Erythroblast (primary cell): Measurements from ENCODE around the gene ZRANB1.
A peak's percentile ranks its signal among the peaks of the same experiment; 100 is the strongest.
"Not testable (repeated sequence)": the region's sequence is repeated elsewhere in the genome, so short reads cannot be mapped to it uniquely, and the experiment has no call there.

Experiments
- DNase-seq, 2 experiments: peaks; one replicate each; lab custom pipeline; 2025; lab: John Stamatoyannopoulos, UW
- GATA1 ChIP-seq: IDR thresholded peaks from 2 replicates; pipeline ENCODE4 v1.6.1; 2011; ENCODE audit warnings: low read depth, mild to moderate bottlenecking, control low read depth, low read length, moderate library complexity
- POLR2A ChIP-seq: IDR thresholded peaks from 2 replicates; pipeline ENCODE4 v1.6.1; 2011; ENCODE audit warnings: mild to moderate bottlenecking, low read length

Gene ZRANB1

DNA sequence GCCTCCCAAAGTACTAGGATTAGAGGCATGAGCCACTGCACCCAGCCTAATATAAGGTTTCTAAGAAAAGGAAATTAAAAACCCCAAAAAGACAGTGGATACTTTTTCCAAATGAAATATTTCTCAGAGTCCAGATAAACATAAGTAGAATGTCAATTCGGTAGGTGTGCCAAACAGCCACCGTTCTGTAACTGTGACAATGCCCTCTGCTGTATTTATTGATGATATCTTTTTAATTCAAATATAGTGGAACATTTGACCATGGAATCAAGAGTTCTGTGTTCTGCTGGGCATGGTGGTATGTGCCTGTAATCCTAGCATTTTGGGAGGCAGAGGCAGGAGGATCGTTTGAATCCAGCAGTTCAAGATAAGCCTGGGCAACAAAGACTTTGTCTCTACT lies 28.8 kb upstream of the ZRANB1 start:
- TF ChIP-seq GATA1 = no peak
- no peak for TF ChIP-seq POLR2A
- no peak for DNase-seq

DNA sequence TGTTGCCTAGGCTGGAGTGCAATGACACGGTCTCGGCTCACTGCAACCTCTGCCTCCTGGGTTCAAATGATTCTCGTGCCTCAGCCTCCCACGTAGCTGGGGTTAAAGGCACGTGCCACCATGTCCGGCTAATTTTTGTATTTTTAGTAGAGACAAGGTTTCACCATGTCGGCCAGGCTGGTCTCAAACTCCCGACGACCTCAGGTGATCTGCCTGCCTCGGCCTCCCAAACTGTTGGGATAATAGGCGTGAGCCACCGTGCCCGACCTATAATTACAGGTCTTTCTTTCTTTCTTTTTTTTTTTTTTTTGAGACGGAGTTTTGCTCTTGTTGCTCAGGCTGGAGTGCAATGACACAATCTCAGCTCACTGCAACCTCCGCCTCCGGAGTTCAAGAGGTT lies 27.5 kb upstream of the ZRANB1 start:
- DNase-seq = not testable (repeated sequence)

DNA sequence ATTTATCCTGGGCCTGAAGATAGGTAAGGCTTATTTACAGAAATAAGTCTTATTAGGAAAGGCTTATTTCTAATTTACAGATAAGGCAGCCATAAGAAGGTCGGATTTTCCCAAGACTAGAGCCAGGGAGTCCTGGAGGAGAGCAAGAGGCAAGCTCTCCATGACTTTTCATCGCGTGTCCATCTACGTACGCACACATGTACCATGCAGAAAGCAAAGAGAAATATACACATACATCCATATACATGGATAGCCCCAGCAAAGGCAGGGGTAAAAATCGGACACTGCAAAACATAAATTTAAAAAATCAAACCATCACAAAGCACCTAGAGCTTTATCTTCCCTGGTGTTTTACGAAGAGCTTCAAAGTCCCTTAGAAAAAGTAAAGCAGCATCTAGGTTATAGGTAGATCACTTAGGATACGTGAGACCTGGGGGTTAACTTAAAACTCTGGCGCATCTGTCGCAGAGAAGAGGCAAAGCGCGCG lies 25.8 kb upstream of the ZRANB1 start:
- TF ChIP-seq POLR2A (no peak), GATA1 (no peak)
- DNase-seq = peak; percentile 59 to 73

DNA sequence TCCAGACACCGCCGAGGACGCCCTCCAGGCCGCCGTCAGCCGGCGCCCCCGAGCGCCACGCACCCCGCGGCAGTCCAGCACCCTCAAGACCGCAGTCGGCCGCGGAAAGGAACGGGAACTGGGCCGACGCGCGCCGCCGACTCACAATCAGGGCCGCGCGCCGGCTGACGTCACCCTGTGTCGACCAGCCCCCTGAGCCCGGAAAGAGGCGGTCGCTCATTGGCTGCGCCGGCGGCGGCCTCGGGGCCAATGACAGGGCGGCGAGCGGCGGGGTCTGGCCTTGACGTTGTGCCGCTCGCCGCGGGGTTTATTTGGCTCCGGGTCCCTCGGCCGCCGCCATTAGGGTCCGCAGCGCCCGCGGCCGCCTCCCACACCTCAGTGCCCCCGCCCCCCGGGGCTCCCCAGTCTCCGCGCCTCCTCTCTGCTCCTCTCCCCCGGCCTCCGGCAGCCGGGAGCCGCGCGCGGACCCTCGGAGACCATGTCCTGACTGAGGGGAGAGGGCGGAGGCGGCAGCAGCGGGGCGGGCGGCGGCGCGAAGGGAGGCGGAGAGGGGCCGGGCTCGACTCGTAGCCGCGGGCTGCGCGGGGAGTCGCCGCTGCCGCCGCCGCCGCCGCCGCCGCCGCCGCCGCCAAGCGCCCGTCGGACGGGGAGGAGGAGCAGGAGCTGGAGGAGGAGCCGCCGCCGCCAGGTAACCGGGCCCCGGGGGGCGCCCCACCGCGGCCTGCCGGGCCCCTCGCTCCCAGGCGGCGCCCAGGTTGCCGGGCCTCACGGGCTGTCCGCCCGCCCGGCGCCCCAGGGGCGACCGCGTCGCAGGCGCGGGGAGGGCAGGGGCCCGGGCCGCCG lies 25.1 kb upstream of the ZRANB1 start:
- TF ChIP-seq POLR2A (peak; percentile 97), GATA1 (no peak)
- peak; percentile 98 to 99 for DNase-seq

DNA sequence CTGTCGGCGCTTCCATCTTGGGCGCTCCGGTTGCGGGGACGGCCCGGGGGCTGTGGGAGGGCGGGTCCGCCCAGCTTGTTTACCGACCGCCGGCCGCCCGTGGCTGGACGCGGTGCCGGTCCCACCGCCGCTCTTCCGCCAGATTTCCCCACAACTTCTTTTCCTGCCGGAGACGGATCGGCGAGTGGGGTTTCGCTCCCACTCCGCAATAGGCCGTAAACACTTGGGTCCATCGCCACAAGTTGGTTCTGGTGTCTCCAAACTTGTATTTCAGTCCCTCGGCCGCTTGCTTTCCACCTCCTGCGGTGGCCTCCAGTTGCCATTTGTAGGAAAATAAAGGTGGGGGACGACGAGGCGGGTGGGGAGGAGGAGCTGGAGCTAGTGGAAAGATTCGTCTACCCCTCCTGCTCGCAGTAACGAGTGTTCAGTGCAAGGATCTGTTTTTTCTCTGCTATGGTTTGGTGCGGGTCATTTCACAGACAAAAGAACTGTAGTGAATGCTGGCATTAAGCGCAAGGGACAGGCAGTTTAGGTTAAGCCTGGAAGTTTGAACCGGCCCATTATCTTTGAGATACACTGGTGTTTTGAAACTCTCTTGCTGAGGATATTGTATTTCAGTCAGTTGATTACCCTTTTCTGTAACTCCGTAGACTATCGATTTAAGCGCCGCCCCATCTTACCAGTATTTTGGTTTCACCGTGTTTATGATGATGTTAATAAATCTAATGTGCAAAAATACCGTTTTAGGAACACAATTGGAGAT lies 24.3 kb upstream of the ZRANB1 start:
- DNase-seq = peak; percentile 77 to 87
- TF ChIP-seq POLR2A (peak; percentile 44), GATA1 (no peak)

DNA sequence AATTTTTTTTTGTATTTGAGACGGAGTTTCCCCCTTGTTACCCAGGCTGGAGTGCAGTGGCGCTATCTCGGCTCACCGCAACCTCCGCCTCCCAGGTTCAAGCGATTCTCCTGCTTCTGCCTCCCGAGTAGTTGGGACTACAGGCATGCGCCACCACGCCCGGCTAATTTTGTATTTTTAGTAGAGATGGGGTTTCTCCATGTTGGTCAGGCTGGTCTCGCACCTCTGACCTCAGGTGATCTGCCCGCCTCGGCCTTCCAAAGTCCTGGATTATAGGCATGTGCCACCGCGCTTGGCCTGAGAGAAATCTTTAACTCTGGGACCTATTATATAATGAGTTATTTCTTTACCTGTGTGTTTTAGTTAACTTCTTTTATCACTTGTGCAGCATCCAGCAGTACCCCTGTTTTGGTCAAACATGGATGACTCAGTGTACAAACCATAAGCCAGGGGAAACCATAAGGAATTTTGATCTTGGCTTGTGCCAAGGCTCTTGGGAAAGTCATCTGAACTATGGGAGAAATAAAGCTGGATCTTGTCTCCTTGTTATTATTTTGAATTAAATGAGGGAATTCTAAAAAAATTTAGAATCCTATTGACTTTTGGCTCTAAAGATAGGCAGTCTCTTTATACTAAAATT lies 23.6 kb upstream of the ZRANB1 start:
- TF ChIP-seq GATA1 = no peak
- no peak for TF ChIP-seq POLR2A
- peak in 1 of 2 experiments; percentile 46 for DNase-seq

DNA sequence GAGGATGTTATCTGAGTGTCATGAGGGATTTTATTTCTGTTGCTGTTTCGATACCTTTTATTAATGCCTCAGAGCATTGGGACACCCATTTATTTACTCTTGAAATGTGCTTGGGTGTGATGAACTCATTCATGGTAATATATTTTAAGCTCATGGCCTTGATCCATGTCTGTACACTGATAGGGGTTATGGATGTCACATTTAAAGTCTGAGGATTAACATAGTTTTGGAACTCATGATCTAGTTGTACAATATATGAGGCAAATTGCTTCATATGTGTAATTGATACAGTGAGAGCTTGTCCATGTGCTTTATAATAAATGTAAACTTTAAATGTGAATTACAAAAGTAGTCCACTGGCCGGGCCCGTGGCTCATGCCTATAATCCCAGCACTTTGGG lies 23.0 kb upstream of the ZRANB1 start:
- TF ChIP-seq POLR2A = no peak
- no peak for TF ChIP-seq GATA1
- peak in 1 of 2 experiments; percentile 26 for DNase-seq

DNA sequence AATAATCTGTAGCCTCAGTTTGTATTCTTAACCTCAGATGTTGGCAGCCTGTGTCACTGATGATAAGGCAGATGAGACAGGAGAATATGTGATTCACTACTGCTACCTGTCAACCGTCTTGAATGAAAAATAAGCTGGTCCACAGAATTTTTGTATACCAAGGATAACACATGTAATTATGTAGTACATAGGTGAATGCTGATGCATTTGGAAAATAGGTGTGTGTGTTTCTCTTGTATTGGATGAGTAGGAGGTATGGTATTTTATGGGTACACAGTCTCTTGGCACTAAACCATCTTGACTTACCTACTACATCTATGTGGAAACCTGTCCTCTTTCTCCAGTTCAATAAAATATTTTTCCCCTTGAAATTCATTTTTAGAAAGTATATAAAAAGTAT lies 20.7 kb upstream of the ZRANB1 start:
- DNase-seq = peak in 1 of 2 experiments; percentile 16
- no peak for TF ChIP-seq GATA1
- TF ChIP-seq POLR2A = no peak

DNA sequence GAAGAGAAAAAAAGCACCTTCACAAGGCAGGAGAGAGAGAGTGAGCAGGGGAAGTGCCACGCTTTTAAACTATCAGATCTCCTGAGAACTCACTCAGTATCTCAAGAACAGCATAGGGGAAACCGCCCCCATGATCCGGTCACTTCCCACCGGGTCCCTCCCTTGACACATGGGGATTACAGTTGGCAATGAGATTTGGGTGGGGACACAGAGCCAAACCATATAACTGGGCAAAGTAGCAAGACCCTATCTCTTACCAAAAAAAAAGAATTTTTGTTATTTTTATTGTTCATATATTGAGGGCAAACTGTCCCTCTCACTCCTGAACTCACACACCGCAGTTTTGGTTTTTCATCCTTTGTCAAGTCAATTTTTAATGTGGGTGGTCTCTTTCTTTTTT lies 18.2 kb upstream of the ZRANB1 start:
- TF ChIP-seq POLR2A (no peak), GATA1 (no peak)
- no peak for DNase-seq

DNA sequence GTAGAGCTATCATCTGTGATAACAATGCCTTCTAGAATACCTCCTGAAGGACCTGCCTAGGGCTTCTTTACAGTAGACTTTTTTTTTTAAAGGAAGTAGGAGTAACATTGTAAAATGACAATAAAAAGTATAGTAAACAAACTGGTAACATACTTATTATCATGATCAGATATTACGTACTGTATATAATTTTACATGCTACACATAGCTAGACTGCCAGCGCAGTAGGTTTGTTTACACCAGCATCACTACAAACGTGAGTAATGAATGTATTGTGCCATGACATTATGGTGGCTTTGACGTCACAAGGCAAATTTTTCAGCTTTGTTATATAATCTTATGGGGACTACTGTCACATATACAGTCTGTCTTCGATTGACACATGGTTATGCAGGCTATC lies 15.4 kb upstream of the ZRANB1 start:
- DNase-seq = no peak
- TF ChIP-seq GATA1 (no peak), POLR2A (no peak)

DNA sequence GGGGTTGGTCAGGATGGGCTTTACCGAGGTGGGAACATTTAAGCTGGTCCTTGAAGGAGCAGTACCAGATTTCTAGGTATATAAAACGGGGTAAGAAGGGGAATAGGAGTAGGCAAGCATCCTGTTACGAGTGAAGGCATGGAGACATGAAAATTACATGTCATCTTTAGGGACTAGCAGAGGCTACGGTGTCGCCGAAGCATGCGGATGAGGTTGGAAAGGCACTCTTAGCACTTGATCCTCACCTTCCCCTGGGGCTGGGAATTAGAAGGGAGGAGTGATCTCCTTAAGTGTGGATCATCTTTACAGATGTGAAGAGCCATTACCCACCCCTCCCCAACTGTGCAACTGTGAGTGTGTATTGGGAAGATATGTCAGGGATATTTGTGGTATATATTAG lies 13.8 kb upstream of the ZRANB1 start:
- TF ChIP-seq POLR2A (no peak), GATA1 (no peak)
- no peak for DNase-seq

DNA sequence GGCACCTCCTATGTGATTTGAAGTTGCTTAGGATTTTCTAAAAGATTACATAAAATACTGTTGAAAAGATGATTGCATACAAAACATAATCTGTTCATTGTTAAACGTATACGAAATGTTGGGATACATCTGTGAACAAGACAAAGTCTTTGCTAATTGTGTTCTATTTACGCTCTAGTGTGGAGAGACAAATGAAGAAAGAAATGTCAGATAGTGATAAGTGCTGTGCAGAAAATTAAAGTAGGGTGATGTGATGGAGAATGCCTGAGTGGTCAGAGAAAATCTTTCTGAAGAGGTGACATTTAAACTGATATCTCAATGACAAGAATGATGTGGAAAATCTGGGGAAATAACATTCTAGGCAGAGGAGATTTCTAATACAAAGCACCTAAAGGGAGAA lies 13.4 kb upstream of the ZRANB1 start:
- TF ChIP-seq POLR2A = no peak

DNA sequence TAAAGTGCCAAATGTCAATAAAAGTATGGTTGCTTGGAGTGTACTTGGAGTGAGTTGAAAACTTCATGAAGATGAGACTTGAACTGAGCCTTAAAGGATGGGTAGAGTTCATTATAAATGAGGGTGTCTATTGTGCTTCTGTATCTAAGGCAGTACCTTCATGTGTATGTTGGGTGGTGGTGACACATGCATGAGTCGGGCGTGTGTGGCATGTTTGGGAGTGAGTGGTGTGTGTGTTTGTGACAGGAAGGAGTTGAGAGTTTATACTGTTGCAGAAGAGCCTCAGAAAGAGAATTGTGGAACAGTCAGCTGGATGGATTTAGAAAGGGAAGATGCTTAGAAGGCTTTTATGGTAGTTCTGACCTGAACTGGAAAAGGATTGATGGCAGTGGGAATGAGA lies 6.0 kb upstream of the ZRANB1 start:
- TF ChIP-seq POLR2A (no peak), GATA1 (no peak)
- DNase-seq = peak in 1 of 2 experiments; percentile 15

More for the DNA sequence above, 13.4 kb upstream of the ZRANB1 start:
- no peak for DNase-seq

DNA sequence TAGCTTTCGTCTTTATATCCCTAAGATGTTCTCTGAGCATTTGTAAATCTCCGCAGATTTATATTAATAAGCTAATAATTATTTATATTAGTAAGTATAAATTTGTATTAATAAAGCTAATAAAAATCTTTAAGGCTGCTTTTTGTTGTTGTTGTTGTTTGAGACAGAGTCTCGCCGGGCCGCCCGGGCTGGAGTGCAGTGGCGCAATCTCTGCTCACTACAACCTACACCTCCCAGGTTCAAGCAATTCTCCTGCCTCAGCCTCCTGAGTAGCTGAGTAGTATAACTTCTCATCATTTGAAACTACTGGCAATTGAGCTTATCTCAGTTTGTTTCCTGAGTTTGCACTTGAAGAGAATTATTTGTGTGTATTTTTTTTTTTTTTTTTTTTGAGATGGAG lies 5.1 kb upstream of the ZRANB1 start:
- no peak for TF ChIP-seq GATA1
- TF ChIP-seq POLR2A = no peak
- DNase-seq = no peak
